NCI-H128 (cell line): ENCODE results near the gene NEK6.
"Not testable (repeated sequence)": the region's sequence is repeated elsewhere in the genome, so short reads cannot be mapped to it uniquely, and the experiment has no call there.

ENCODE experiments used
- DNase-seq: peaks from one replicate; lab custom pipeline; 2025; ENCODE audit not compliant: unreplicated experiment; lab: John Stamatoyannopoulos, UW

NEK6 gene

DNA sequence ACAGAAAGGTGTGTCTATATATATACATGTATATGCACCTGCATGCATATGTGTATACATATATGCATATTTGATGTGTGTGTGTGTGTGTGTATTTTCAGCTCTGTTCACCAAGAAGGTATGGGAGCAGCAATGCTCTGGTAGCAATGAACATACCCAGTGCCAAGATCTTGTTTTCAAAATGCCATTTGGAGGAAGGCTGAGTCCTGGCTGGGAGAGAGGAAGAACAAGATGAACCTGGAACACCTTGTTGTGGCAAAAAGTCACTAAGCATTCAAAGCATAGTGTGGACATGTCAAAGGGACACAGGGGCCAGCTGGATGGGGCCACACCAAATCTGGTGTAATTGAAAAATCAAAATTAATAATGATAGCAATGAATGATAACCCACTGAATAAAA lies 31.8 kb upstream of the NEK6 start:
- no peak for DNase-seq

GRCh38 chr9:124228516-124228915 lies 29.2 kb upstream of the NEK6 start:
- no peak for DNase-seq

DNA sequence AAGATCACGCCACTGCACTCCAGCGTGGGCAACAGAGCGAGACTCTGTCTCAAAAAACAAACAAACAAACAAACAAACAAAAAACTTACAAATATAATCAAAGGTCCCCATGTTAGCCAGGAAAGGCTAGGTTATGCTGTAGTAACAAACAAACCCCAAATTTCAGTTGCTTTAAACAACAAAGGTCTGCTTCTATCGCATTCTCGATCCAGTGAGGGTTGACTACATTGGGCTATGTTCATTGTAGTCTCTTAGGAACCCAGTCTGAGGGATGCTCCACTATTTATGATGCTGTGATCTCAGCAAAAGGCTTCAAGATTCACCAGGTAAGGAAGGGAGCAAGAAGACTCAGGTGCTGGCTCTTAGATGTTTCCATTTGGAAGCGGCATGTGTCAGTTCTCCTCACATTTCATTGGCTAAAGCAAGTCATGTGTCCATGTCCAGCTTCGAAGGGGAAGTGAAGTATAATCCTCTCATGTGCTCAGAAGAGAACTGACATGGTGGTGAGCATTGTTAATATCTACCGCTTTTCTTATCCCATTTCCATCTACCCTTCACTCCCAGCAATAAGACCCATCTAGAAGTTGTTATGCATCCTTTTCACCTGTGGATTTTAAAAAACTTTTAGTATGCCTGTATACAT lies 26.5 kb upstream of the NEK6 start:
- DNase-seq, result no peak

- DNase-seq, result no peak
These were observed 19.1 kb upstream of the NEK6 start for GRCh38 chr9:124238546-124239140.

- DNase-seq, result no peak
These were observed 18.3 kb upstream of the NEK6 start for GRCh38 chr9:124239249-124240073.

GRCh38 chr9:124242331-124243194 lies 15.2 kb upstream of the NEK6 start:
- DNase-seq, result no peak

- not testable (repeated sequence) for DNase-seq
These were observed 10.4 kb upstream of the NEK6 start for GRCh38 chr9:124247393-124247792.

- no peak for DNase-seq
These were observed 9.7 kb upstream of the NEK6 start for GRCh38 chr9:124248066-124248465.

- DNase-seq, result no peak
These were observed 8.8 kb upstream of the NEK6 start for GRCh38 chr9:124248960-124249359.

- no peak for DNase-seq
These were observed 6.5 kb upstream of the NEK6 start for GRCh38 chr9:124251204-124251603.

- no peak for DNase-seq
These were observed 6.0 kb upstream of the NEK6 start for GRCh38 chr9:124251605-124252378.

DNA sequence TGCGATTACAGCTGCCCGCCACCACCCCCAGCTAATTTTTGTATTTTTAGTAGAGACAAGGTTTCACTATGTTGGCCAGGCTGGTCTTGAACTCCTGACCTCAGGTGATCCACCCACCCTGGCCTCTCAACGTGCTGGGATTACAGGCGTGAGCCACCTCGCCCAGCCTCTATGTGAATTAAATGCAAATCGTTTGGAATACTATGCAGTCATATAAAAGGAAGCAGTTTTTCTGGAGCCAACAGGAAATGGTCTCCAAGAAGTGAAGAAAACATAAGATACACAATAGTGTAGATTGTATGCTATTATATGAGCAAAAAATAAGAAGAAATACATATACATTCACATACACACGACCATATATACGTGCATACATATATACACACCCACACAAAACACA lies 4.9 kb upstream of the NEK6 start:
- not testable (repeated sequence) for DNase-seq

DNA sequence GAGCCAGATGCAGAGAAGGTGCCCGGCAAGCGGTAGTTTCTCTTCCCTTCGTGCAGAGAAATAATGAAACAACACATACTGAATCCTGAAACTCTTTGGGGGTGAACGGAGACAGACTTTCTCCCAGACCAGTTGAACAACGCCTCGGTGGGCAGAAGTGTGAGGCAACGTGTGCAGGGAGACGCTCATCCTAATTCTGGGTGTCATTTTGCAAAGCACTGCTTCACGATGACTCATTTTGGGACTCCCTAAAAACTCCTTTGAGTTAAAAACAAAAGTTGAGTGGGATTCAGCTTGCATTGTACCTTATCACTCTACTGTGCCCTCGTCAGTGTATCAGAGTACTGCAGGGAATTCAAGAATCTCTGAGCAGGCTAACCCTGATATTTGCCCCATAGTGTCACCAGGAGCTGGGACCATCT lies 3.5 kb upstream of the NEK6 start:
- no peak for DNase-seq

DNA sequence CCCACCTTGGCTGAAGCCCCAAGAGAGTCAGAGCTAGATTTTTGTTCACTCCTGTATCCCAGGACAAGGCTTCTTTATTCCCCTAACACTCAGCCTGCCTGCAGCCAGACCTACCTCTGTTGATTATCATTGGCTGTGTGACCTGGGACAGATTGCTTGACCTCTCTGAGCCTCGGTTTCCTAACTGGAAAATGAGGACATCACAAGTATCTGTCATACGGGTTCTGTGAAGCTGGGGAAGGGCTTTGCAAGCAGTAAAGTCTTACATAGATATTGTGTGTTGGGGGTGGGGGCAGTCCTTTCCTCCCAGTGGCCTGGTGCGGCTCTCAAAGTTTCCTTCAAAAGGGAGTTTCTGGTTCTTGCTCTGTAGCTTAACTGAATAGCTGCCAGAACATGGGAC lies 2.5 kb upstream of the NEK6 start:
- no peak for DNase-seq

- no peak for DNase-seq
These were observed 1.2 kb upstream of the NEK6 start for GRCh38 chr9:124256517-124257069.

DNA sequence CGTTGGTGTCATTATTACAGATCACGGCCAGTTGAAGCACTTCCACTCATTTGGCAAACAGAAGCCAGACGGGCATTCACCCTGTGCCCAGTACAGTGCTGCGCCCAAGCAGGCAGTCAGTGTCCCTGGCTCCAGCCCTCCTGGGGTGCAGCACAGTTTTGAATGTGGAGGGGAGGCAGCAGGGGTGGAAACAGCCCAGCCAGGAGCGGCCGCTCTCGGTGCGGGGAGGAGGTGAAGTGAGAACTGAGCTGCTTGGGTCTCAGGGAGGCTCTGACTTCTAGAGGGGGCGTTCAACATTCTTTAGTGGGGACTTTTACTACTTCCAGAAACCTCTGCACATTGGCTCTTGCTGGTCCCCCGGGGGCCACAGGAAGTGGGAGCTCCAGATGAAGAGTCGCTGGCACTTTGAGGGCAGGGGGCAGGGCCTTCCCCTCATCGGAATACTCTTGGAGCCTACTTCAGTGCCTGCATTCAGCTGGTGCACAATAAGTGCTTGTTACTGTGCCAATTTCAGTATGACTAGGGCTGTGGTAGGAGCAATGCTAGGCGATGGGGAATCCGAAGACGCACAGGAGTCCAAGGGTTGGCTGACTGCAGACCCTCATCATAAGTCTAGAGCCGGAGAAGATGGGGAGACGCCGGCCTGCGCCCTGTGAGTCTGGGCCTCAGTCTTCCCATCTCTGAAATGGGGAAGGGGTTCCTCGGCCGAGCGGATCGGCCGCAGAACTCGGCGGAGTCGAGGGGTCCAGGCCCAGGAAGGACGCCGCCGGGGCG lies 492 bp upstream of the NEK6 start:
- no peak for DNase-seq

- DNase-seq, result no peak
These were observed 933 bp downstream of the NEK6 start for GRCh38 chr9:124258607-124259157.

GRCh38 chr9:124259158-124259808 lies 1.5 kb downstream of the NEK6 start:
- no peak for DNase-seq
